Neuronal stem cell (in vitro differentiated cells): ENCODE measurements around the gene EHBP1L1. TPM values are rescaled to one million over a fixed set of nuclear protein-coding genes. Genes with fewer than 3 reads are reported as not detected.

ENCODE experiments used
- DNase-seq: peaks from one replicate; pipeline ENCODE4 v3.0.0-alpha.2; 2013; ENCODE audit warnings: low spot score
- H2AFZ ChIP-seq: one replicate; pipeline ENCODE4 v1.6.1; 2013; ENCODE audit warnings: mild to moderate bottlenecking, low read length, inconsistent platforms
- H2AK5ac ChIP-seq: 2 replicates; pipeline ENCODE4 v1.6.1; 2013; ENCODE audit warnings: low read depth, mild to moderate bottlenecking, inconsistent platforms, low read length, moderate library complexity, mixed read lengths
- H2BK120ac ChIP-seq: 2 replicates; pipeline ENCODE4 v1.6.1; 2013; ENCODE audit warnings: low read depth, mild to moderate bottlenecking, inconsistent platforms, low read length, moderate library complexity, mixed read lengths
- H2BK12ac ChIP-seq: one replicate; pipeline ENCODE4 v1.6.1; 2013; ENCODE audit warnings: low read length, inconsistent platforms
- H2BK15ac ChIP-seq: 2 replicates; pipeline ENCODE4 v1.6.1; 2013; ENCODE audit warnings: mild to moderate bottlenecking, low read length, inconsistent platforms, mixed read lengths
- H2BK5ac ChIP-seq: one replicate; pipeline ENCODE4 v1.6.1; 2013; ENCODE audit warnings: inconsistent platforms, mild to moderate bottlenecking, low read length, moderate library complexity
- H3K14ac ChIP-seq: one replicate; pipeline ENCODE4 v1.6.1; 2013; ENCODE audit warnings: low read length, inconsistent platforms
- H3K18ac ChIP-seq: 2 replicates; pipeline ENCODE4 v1.6.1; 2013; ENCODE audit warnings: low read length, inconsistent platforms
- H3K23ac ChIP-seq: 2 replicates; pipeline ENCODE4 v1.6.1; 2013; ENCODE audit warnings: low read depth, mild to moderate bottlenecking, mixed read lengths, low read length, inconsistent platforms; ENCODE audit not compliant: poor library complexity
- H3K27ac ChIP-seq: replicated peaks from 3 replicates; pipeline ENCODE4 v1.5.1; 2013; ENCODE audit warnings: low read length, inconsistent platforms
- H3K27me3 ChIP-seq, 3 experiments: 2 replicates each; pipeline ENCODE4 v1.6.1; 2013; ENCODE audit warnings: low read length in 3 of 3, mild to moderate bottlenecking in 2 of 3, inconsistent platforms in 1 of 3, low read depth in 1 of 3, mixed read lengths in 1 of 3, moderate library complexity in 1 of 3; ENCODE audit not compliant: control insufficient read depth in 3 of 3, insufficient read depth in 3 of 3
- H3K36me3 ChIP-seq, 2 donors: replicated peaks in 1 of 2; 2 replicates each; pipeline ENCODE4 v1.6.1; 2013; ENCODE audit warnings: low read length in 2 of 2; ENCODE audit not compliant: control insufficient read depth in 2 of 2, insufficient read depth in 2 of 2
- H3K4ac ChIP-seq: 2 replicates; pipeline ENCODE4 v1.6.1; 2013; ENCODE audit warnings: inconsistent platforms, mild to moderate bottlenecking, low read length, moderate library complexity
- H3K4me1 ChIP-seq, 2 donors: 1 replicate in 1 of 2; 2 replicates in 1 of 2; pipeline ENCODE4 v1.6.1; 2013; ENCODE audit warnings: low read length in 2 of 2, low read depth in 1 of 2; ENCODE audit not compliant: control insufficient read depth in 2 of 2, insufficient read depth in 1 of 2
- H3K4me2 ChIP-seq: one replicate; pipeline ENCODE4 v1.6.1; 2013; ENCODE audit warnings: mild to moderate bottlenecking, low read length, inconsistent platforms; ENCODE audit not compliant: insufficient read depth, poor library complexity, severe bottlenecking
- H3K4me3 ChIP-seq, 2 donors: 2 replicates each; pipeline ENCODE4 v1.5.1; 2013; ENCODE audit warnings: low read length in 2 of 2, mild to moderate bottlenecking in 2 of 2, inconsistent platforms in 1 of 2, moderate library complexity in 1 of 2
- H3K79me1 ChIP-seq: one replicate; pipeline ENCODE4 v1.6.1; 2013; ENCODE audit warnings: low read depth, mild to moderate bottlenecking, inconsistent platforms, low read length, moderate library complexity
- H3K9ac ChIP-seq: one replicate; pipeline ENCODE4 v1.6.1; 2013; ENCODE audit warnings: mild to moderate bottlenecking, low read depth, low read length, inconsistent platforms; ENCODE audit not compliant: poor library complexity
- H3K9me3 ChIP-seq, 2 donors: replicated peaks in 1 of 2; 2 replicates each; pipeline versions ENCODE3 to v1.6.1; 2013; ENCODE audit warnings: low read length in 2 of 2, mild to moderate bottlenecking in 2 of 2, inconsistent platforms in 1 of 2, low read depth in 1 of 2, mixed read lengths in 1 of 2, moderate library complexity in 1 of 2; ENCODE audit not compliant: control insufficient read depth in 2 of 2, insufficient read depth in 1 of 2
- H4K8ac ChIP-seq: one replicate; pipeline ENCODE4 v1.6.1; 2013; ENCODE audit warnings: low read depth, mild to moderate bottlenecking, inconsistent platforms, low read length, moderate library complexity
- H4K91ac ChIP-seq: one replicate; pipeline ENCODE4 v1.6.1; 2013; ENCODE audit warnings: low read length, low read depth, mild to moderate bottlenecking, inconsistent platforms; ENCODE audit not compliant: poor library complexity
- WGBS, 2 donors: extraction: QIAGEN DNeasy Blood & Tissue Kit; methylation state at CpG; one replicate each; pipeline ENCODE4 v1.1.7; 2013; ENCODE audit warnings: missing lambda C conversion rate in 2 of 2, mixed read lengths in 1 of 2; ENCODE audit not compliant: insufficient read length in 2 of 2, insufficient replicate concordance in 1 of 2; ENCODE audit errors: extremely low coverage in 2 of 2; 5-methylcytosine and 5-hydroxymethylcytosine counted together
- small RNA-seq: library from polyadenylated mRNA; stranded (forward); fragments of <200 nt; extraction: miRNeasy Mini kit (QIAGEN cat#:217004); gene quantifications from one replicate; pipeline ENCODE3, GENCODE V24; 2013; ENCODE audit not compliant: insufficient read depth

The EHBP1L1 gene

GRCh38 chr11:65640483-65641296 lies 64.8 kb downstream of the EHBP1L1 start:
- WGBS, 2 donors: no CpG with 5 or more reads among the region's 35 CpGs
- H4K91ac ChIP-seq: no peak overlapping the region
- H3K4ac ChIP-seq: no peak overlapping the region
- H3K79me1 ChIP-seq: peaks cover 7% of the 10 kb centered on the region
- H3K23ac ChIP-seq: peak overlapping the region; percentile 57
- no peak for DNase-seq
- no peak overlapping the region for H3K4me2 ChIP-seq
- no peaks in the 10 kb centered on the region for H3K9me3 ChIP-seq
- H3K14ac ChIP-seq: peak overlapping the region; percentile 8
- no peak overlapping the region for H2BK5ac ChIP-seq
- H3K36me3 ChIP-seq: peaks cover 13 to 35% of the 10 kb centered on the region in 2 donors
- H3K4me3 ChIP-seq: no peak overlapping the region
- peak overlapping the region; percentile 41 for H2BK12ac ChIP-seq
- H2AK5ac ChIP-seq: peak overlapping the region; percentile 89
- no peak overlapping the region for H3K9ac ChIP-seq
- H2AFZ ChIP-seq: no peak overlapping the region
- peaks cover 0 to 3% (median 0%) of the 10 kb centered on the region in 3 experiments for H3K27me3 ChIP-seq
- H2BK120ac ChIP-seq: no peak overlapping the region
- no peak overlapping the region for H3K18ac ChIP-seq
- peak overlapping the region; percentile 30 for H2BK15ac ChIP-seq
- no peak overlapping the region for H4K8ac ChIP-seq
- no peak overlapping the region for H3K27ac ChIP-seq
- peaks cover 16 to 25% of the 10 kb centered on the region in 2 donors for H3K4me1 ChIP-seq

- Histone ChIP-seq H2AK5ac (peak overlapping the region; percentile 83), H3K4me1 (peaks cover 16 to 25% of the 10 kb centered on the region in 2 donors), H2AFZ (no peak overlapping the region), H4K91ac (no peak overlapping the region), H3K27ac (no peak overlapping the region), H3K36me3 (peaks cover 7 to 35% of the 10 kb centered on the region in 2 donors), H3K4ac (no peak overlapping the region), H3K9ac (peak overlapping the region; percentile 87), H3K4me2 (peak overlapping the region; percentile 80), H2BK5ac (peak overlapping the region; percentile 88), H4K8ac (no peak overlapping the region), H3K14ac (peak overlapping the region; percentile 31), H3K4me3 (peak overlapping the region in 1 of 2 donors; percentile 5), H3K9me3 (no peaks in the 10 kb centered on the region), H3K23ac (peak overlapping the region; percentile 87), H2BK15ac (peak overlapping the region; percentile 30), H3K18ac (peak overlapping the region; percentile 44), H3K79me1 (peaks cover 6% of the 10 kb centered on the region), H2BK120ac (no peak overlapping the region), H2BK12ac (peak overlapping the region; percentile 75), H3K27me3 (peaks cover 0 to 4% (median 0%) of the 10 kb centered on the region in 3 experiments)
- WGBS, 2 donors: no CpG with 5 or more reads among the region's 16 CpGs
- no peak for DNase-seq
Measured at GRCh38 chr11:65641297-65642013, 65.6 kb downstream of the EHBP1L1 start.

Small RNA genes within 50 kb of the gene (small RNA-seq; reads per million reads assigned to genes)
- gene AP001362.1 (not detected), gene MIR4690 (2.4 reads per million)
